HG02678 (cell line): Measurements from ENCODE around the gene SPNS3.

Experiments
- ATAC-seq: cut with Tn5 transposase; IDR thresholded peaks from one replicate; pipeline ENCODE4 v1.9.1; 2021; ENCODE audit warnings: mild to moderate bottlenecking, moderate library complexity; ENCODE audit not compliant: unreplicated experiment

SPNS3 gene

GRCh38 chr17:4506175-4506813 is 72.6 kb downstream of the SPNS3 start:
- no peak for ATAC-seq

GRCh38 chr17:4506892-4507291 is 73.2 kb downstream of the SPNS3 start:
- no peak for ATAC-seq

- no peak for ATAC-seq
These were observed 73.8 kb downstream of the SPNS3 start for GRCh38 chr17:4507361-4508111.

- ATAC-seq = no peak
These were observed 74.5 kb downstream of the SPNS3 start for GRCh38 chr17:4508207-4508606.

- no peak for ATAC-seq
These were observed 75.7 kb downstream of the SPNS3 start for GRCh38 chr17:4509401-4509800.

GRCh38 chr17:4509923-4510617 is 76.3 kb downstream of the SPNS3 start:
- ATAC-seq = no peak

GRCh38 chr17:4510618-4510941 is 76.8 kb downstream of the SPNS3 start:
- no peak for ATAC-seq

GRCh38 chr17:4511199-4511932 is 77.6 kb downstream of the SPNS3 start:
- ATAC-seq = no peak

GRCh38 chr17:4512156-4513112 is 78.7 kb downstream of the SPNS3 start:
- no peak for ATAC-seq

- ATAC-seq = no peak
These were observed 79.6 kb downstream of the SPNS3 start for GRCh38 chr17:4513113-4514032.

GRCh38 chr17:4514206-4514605 is 80.5 kb downstream of the SPNS3 start:
- ATAC-seq = no peak

GRCh38 chr17:4514779-4515178 is 81.0 kb downstream of the SPNS3 start:
- ATAC-seq = no peak

GRCh38 chr17:4515501-4515900 is 81.8 kb downstream of the SPNS3 start:
- no peak for ATAC-seq

- ATAC-seq = no peak
These were observed 83.0 kb downstream of the SPNS3 start for GRCh38 chr17:4516735-4517134.

- ATAC-seq = no peak
These were observed 85.2 kb downstream of the SPNS3 start for GRCh38 chr17:4518901-4519300.

GRCh38 chr17:4519361-4519788 is 85.6 kb downstream of the SPNS3 start:
- no peak for ATAC-seq

GRCh38 chr17:4520060-4520893 is 86.5 kb downstream of the SPNS3 start:
- ATAC-seq = no peak

GRCh38 chr17:4520894-4521600 is 87.3 kb downstream of the SPNS3 start:
- no peak for ATAC-seq
